Thyroid gland (tissue), 4 donors: ENCODE results near the gene EXOC3.

ENCODE experiments used
- CTCF ChIP-seq, 6 experiments: fragments of 200-600 bp in 3 of 6; fragments of 450-650 bp in 3 of 6; sonication (generic) in 3 of 6; IDR thresholded peaks; one replicate each; pipeline ENCODE4 v1.5.1; 2016 to 2019; ENCODE audit warnings: antibody characterized with exemption in 6 of 6, mild to moderate bottlenecking in 2 of 6, inconsistent platforms in 1 of 6, moderate library complexity in 1 of 6
- POLR2A ChIP-seq, 2 donors: fragments of 450-650 bp; IDR thresholded peaks; one replicate each; pipeline ENCODE4 v1.6.1; 2017; ENCODE audit warnings: antibody characterized with exemption in 2 of 2, mild to moderate bottlenecking in 2 of 2, moderate library complexity in 1 of 2

- no peak for TF ChIP-seq CTCF (IDR thresholded peaks at IDR 0.05)
- no peak for TF ChIP-seq POLR2A (IDR thresholded peaks at IDR 0.05)
Observed at GRCh38 chr5:447501-447900, 4.5 kb downstream of the EXOC3 start.
